ENCODE data around the gene RNF135. TPM values are rescaled to one million over a fixed set of nuclear protein-coding genes. Genes with fewer than 3 reads are reported as not detected.

The RNF135 gene
- total RNA-seq, 2 experiments from 2014 or later = 0.29 TPM; not detected in 1

GRCh38 chr17:30982855-30983254 lies 12.0 kb downstream of the RNF135 start:
- POLR2A ChIA-PET = no interaction called here
- Histone ChIP-seq H2AFZ (ENCODE audit: low read length) (no peak overlapping the region), H3K27ac (ENCODE audit: low read depth, low read length, poor library complexity, severe bottlenecking) (no peak overlapping the region), H3K9me2 (ENCODE audit: insufficient read depth, low read length) (no peaks in the 10 kb centered on the region), H3K79me2 (ENCODE audit: insufficient read depth, low read depth, low read length) (no peaks in the 10 kb centered on the region), H3K4me2 (ENCODE audit: low read length) (no peak overlapping the region), H3K36me3 (ENCODE audit: insufficient read depth, low read length) (no peaks in the 10 kb centered on the region), H4K20me1 (ENCODE audit: insufficient read depth, low read length) (no peaks in the 10 kb centered on the region), H3K9me3 (ENCODE audit: low read length) (no peaks in the 10 kb centered on the region), H3K4me3 (ENCODE audit: low read depth, low read length, poor library complexity, severe bottlenecking) (no peak overlapping the region), H3K4me1 (ENCODE audit: insufficient read depth, low read length, poor library complexity, severe bottlenecking) (no peaks in the 10 kb centered on the region)
- TF ChIP-seq CTCF (conservative IDR thresholded peaks at IDR 0.05; ENCODE audit: low read length) = no peak
- TF ChIP-seq EZH2phosphoT487 (IDR thresholded peaks at IDR 0.05; ENCODE audit: borderline replicate concordance, low read depth, low read length) = no peak
- no TSS peak for BruUV-seq (replicated peaks)
- intact Hi-C loops (cut with micrococcal nuclease; ENCODE audit: unreplicated experiment) = no loop called here
- CTCF ChIA-PET (ENCODE audit: unreplicated experiment) = no interaction called here
- DNase-seq (ENCODE audit: low spot score) = no peak

- TF ChIP-seq CTCF (conservative IDR thresholded peaks at IDR 0.05; ENCODE audit: low read length) (no peak), EZH2phosphoT487 (IDR thresholded peaks at IDR 0.05; ENCODE audit: borderline replicate concordance, low read depth, low read length) (no peak)
- intact Hi-C loops (cut with micrococcal nuclease; ENCODE audit: unreplicated experiment) = no loop called here
- ChIA-PET CTCF (ENCODE audit: unreplicated experiment) (no interaction called here), POLR2A (no interaction called here)
- H3K4me3 ChIP-seq (ENCODE audit: low read depth, low read length, poor library complexity, severe bottlenecking) = no peak overlapping the region
- no TSS peak for BruUV-seq (replicated peaks)
- H3K27ac ChIP-seq (ENCODE audit: low read depth, low read length, poor library complexity, severe bottlenecking) = no peak overlapping the region
- no peak overlapping the region for H2AFZ ChIP-seq (ENCODE audit: low read length)
- H3K4me1 ChIP-seq (ENCODE audit: insufficient read depth, low read length, poor library complexity, severe bottlenecking) = no peaks in the 10 kb centered on the region
- H3K79me2 ChIP-seq (ENCODE audit: insufficient read depth, low read depth, low read length) = no peaks in the 10 kb centered on the region
- H4K20me1 ChIP-seq (ENCODE audit: insufficient read depth, low read length) = no peaks in the 10 kb centered on the region
- no peak overlapping the region for H3K4me2 ChIP-seq (ENCODE audit: low read length)
- no peak for DNase-seq (ENCODE audit: low spot score)
- H3K9me2 ChIP-seq (ENCODE audit: insufficient read depth, low read length) = no peaks in the 10 kb centered on the region
- H3K36me3 ChIP-seq (ENCODE audit: insufficient read depth, low read length) = no peaks in the 10 kb centered on the region
- no peaks in the 10 kb centered on the region for H3K9me3 ChIP-seq (ENCODE audit: low read length)
Measured at GRCh38 chr17:30990458-30990857, 19.6 kb downstream of the RNF135 start.

- CTCF ChIA-PET (ENCODE audit: unreplicated experiment) = no interaction called here
- POLR2A ChIA-PET = interaction anchor here (0.7 kb wide), 1 partner anchor 663 kb away, joined by 3 read pairs; no protein-coding TSS in a partner anchor
Measured at GRCh38 chr17:30992551-30992950, 21.7 kb downstream of the RNF135 start.

More at GRCh38 chr17:30992551-30992950, 21.7 kb downstream of the RNF135 start:
- no peak overlapping the region for H3K4me3 ChIP-seq (ENCODE audit: low read depth, low read length, poor library complexity, severe bottlenecking)
- DNase-seq (ENCODE audit: low spot score) = no peak
- H3K79me2 ChIP-seq (ENCODE audit: insufficient read depth, low read depth, low read length) = no peaks in the 10 kb centered on the region
- no peaks in the 10 kb centered on the region for H3K9me3 ChIP-seq (ENCODE audit: low read length)
- no peaks in the 10 kb centered on the region for H3K36me3 ChIP-seq (ENCODE audit: insufficient read depth, low read length)
- no peaks in the 10 kb centered on the region for H4K20me1 ChIP-seq (ENCODE audit: insufficient read depth, low read length)
- TF ChIP-seq EZH2phosphoT487 (IDR thresholded peaks at IDR 0.05; ENCODE audit: borderline replicate concordance, low read depth, low read length) = no peak
- TF ChIP-seq CTCF (conservative IDR thresholded peaks at IDR 0.05; ENCODE audit: low read length) = peak; percentile 46
- H2AFZ ChIP-seq (ENCODE audit: low read length) = no peak overlapping the region
- H3K27ac ChIP-seq (ENCODE audit: low read depth, low read length, poor library complexity, severe bottlenecking) = no peak overlapping the region
- no peaks in the 10 kb centered on the region for H3K4me1 ChIP-seq (ENCODE audit: insufficient read depth, low read length, poor library complexity, severe bottlenecking)
- intact Hi-C loops (cut with micrococcal nuclease; ENCODE audit: unreplicated experiment) = no loop called here
- no peaks in the 10 kb centered on the region for H3K9me2 ChIP-seq (ENCODE audit: insufficient read depth, low read length)
- H3K4me2 ChIP-seq (ENCODE audit: low read length) = no peak overlapping the region
- BruUV-seq (replicated peaks) = no TSS peak

Measured in OCI-LY7 (cell line).